K562 (cell line): Measurements from ENCODE around the gene VTA1. TPM values are rescaled to one million over a fixed set of nuclear protein-coding genes. Genes with fewer than 3 reads are reported as not detected.

ENCODE experiments used
- ATAC-seq: fragments of 200-7000 bp; cut with Tn5 transposase; 3 replicates; pipeline ENCODE4 v1.9.1; 2020; ENCODE audit warnings: moderate library complexity
- Bru-seq: library from RNA; stranded (reverse); fragments of 400-500 nt; gene quantifications from one replicate; lab custom pipeline; 2021; lab: Mats Ljungman, UMichigan
- BruChase-seq, 2 experiments: library from RNA; stranded (reverse); fragments of 400-500 nt; gene quantifications; one replicate each; lab custom pipeline; 2021; lab: Mats Ljungman, UMichigan
- BruUV-seq: library from RNA; stranded (reverse); fragments of 400-500 nt; replicated peaks from 2 replicates; lab custom pipeline; 2021; lab: Mats Ljungman, UMichigan
- CTCF ChIA-PET: fragments of 300-600 bp; formaldehyde crosslinking; extraction: SDS; loops from one replicate; lab custom pipeline; 2021; ENCODE audit warnings: low intra/inter-chr PET ratio; lab: Yijun Ruan, JAX
- POLR2A ChIA-PET: fragments of 300-600, 350-650 bp; sonication (Branson Sonifier 250); formaldehyde crosslinking; extraction: SDS; loops from one replicate; lab custom pipeline; 2021; ENCODE audit warnings: antibody characterized with exemption, inconsistent platforms; lab: Yijun Ruan, JAX
- DNase-seq, 4 experiments: peaks; one replicate each; pipeline versions ENCODE4 v3.0.0 to v3.0.0-alpha.2; 2011 to 2018; ENCODE audit warnings: low spot score in 3 of 4, mixed read lengths in 3 of 4; ENCODE audit errors: extremely low read depth in 1 of 4
- FAIRE-seq: peaks from 2 replicates; lab custom pipeline; 2011; peaks lifted over from hg19 to GRCh38; lab: Jason Lieb, UNC
- H2AFZ ChIP-seq: 2 replicates; pipeline ENCODE4 v1.6.0; 2011; ENCODE audit warnings: low read depth, low read length, control low read depth, inconsistent platforms
- H3K27ac ChIP-seq: fragments of 200-600 bp; 3 replicates; pipeline ENCODE4 v1.8.0; 2011; ENCODE audit warnings: low read depth, mild to moderate bottlenecking, control low read depth, inconsistent platforms, low read length, moderate library complexity, mixed read lengths; ENCODE audit errors: extremely low read depth
- H3K27me3 ChIP-seq, 2 experiments: fragments of 300-600 bp in 1 of 2; 2 replicates in 1 of 2; 3 replicates in 1 of 2; pipeline versions ENCODE4 v1.6.0 to v1.8.0; 2011; ENCODE audit warnings: inconsistent platforms in 2 of 2, low read length in 2 of 2, mild to moderate bottlenecking in 1 of 2, mixed read lengths in 1 of 2, moderate library complexity in 1 of 2; ENCODE audit not compliant: control insufficient read depth in 2 of 2, insufficient read depth in 2 of 2
- H3K36me3 ChIP-seq: fragments of 300-600 bp; 3 replicates; pipeline ENCODE4 v1.8.0; 2011; ENCODE audit warnings: mild to moderate bottlenecking, low read length, inconsistent platforms; ENCODE audit not compliant: control insufficient read depth, insufficient read depth
- H3K4me1 ChIP-seq, 2 experiments: fragments of 200-600 bp in 1 of 2; replicated peaks in 1 of 2; 2 replicates in 1 of 2; 3 replicates in 1 of 2; pipeline versions ENCODE4 v1.5.1 to v1.8.0; 2011; ENCODE audit warnings: inconsistent platforms in 2 of 2, low read length in 2 of 2, mild to moderate bottlenecking in 1 of 2, mixed read lengths in 1 of 2, moderate library complexity in 1 of 2; ENCODE audit not compliant: control insufficient read depth in 2 of 2, insufficient read depth in 2 of 2
- H3K4me2 ChIP-seq: 2 replicates; pipeline ENCODE4 v1.6.1; 2011; ENCODE audit warnings: low read length, control low read depth, inconsistent platforms, mixed read lengths; ENCODE audit not compliant: insufficient read depth
- H3K4me3 ChIP-seq: fragments of 200-600 bp; sonication (generic), shearing (Covaris generic); 2 replicates; pipeline ENCODE4 v1.5.1; 2016; ENCODE audit warnings: control low read depth, inconsistent platforms
- H3K79me2 ChIP-seq: fragments of 200-600 bp; 3 replicates; pipeline ENCODE4 v1.8.0; 2011; ENCODE audit warnings: low read length, inconsistent platforms; ENCODE audit not compliant: control insufficient read depth, insufficient read depth
- H3K9ac ChIP-seq, 2 experiments: 2 replicates each; pipeline versions ENCODE4 v1.6.0 to v1.6.1; 2011; ENCODE audit warnings: low read depth in 2 of 2, low read length in 2 of 2, control low read depth in 1 of 2, inconsistent platforms in 1 of 2, mild to moderate bottlenecking in 1 of 2, mixed read lengths in 1 of 2; ENCODE audit not compliant: insufficient read depth in 1 of 2
- H3K9me1 ChIP-seq: one replicate; pipeline ENCODE4 v1.6.0; 2011; ENCODE audit warnings: inconsistent platforms, mild to moderate bottlenecking, low read length, moderate library complexity; ENCODE audit not compliant: control insufficient read depth, insufficient read depth
- H3K9me3 ChIP-seq: replicated peaks from 2 replicates; pipeline ENCODE4 v1.5.1; 2011; ENCODE audit warnings: low read depth, low read length, inconsistent platforms; ENCODE audit not compliant: control insufficient read depth, insufficient read depth
- H4K20me1 ChIP-seq: replicated peaks from 2 replicates; pipeline ENCODE4 v1.6.1; 2011; ENCODE audit warnings: low read length, inconsistent platforms, mixed read lengths; ENCODE audit not compliant: control insufficient read depth, insufficient read depth
- ETV1 ChIP-seq: fragments of 450-650 bp; conservative IDR thresholded peaks from 2 replicates; pipeline ENCODE4 v1.6.1; 2016; ENCODE audit warnings: missing genetic modification characterization, control low read depth, low read depth, missing compliant biosample characterization
- GTF2E2 ChIP-seq: fragments of 200-800 bp; sonication (Bioruptor generic); IDR thresholded peaks from 2 replicates; pipeline ENCODE4 v1.6.1; 2016; ENCODE audit warnings: missing genetic modification characterization, missing compliant biosample characterization
- HMGN3 ChIP-seq: IDR thresholded peaks from 2 replicates; pipeline ENCODE4 v1.6.1; 2011; ENCODE audit warnings: borderline replicate concordance, low read depth, mild to moderate bottlenecking, mixed read lengths, low read length; ENCODE audit not compliant: insufficient read length; ENCODE audit errors: extremely low read depth
- KAT8 ChIP-seq: fragments of 450-650 bp; IDR thresholded peaks from 2 replicates; pipeline ENCODE4 v1.6.1; 2016; ENCODE audit warnings: low read depth, mild to moderate bottlenecking
- NCOA6 ChIP-seq: fragments of 450-650 bp; IDR thresholded peaks from 2 replicates; pipeline ENCODE4 v1.6.1; 2017; ENCODE audit warnings: mild to moderate bottlenecking
- SNRNP70 ChIP-seq: fragments of 200-400 bp; formaldehyde crosslinking; optimal IDR thresholded peaks from 2 replicates; pipeline ENCODE3; 2017; ENCODE audit warnings: low read depth, low read length
- ZNF766 ChIP-seq: fragments of 200-800 bp; sonication (Bioruptor generic); conservative IDR thresholded peaks from 2 replicates; pipeline ENCODE4 v1.6.1; 2016; ENCODE audit warnings: missing genetic modification characterization, missing compliant biosample characterization
- WGBS: fragments of 100-300 bp; shearing (Covaris generic); methylation state at CpG from one replicate; pipeline ENCODE4 v1.1.6; 2016; ENCODE audit warnings: low coverage, mixed read lengths; ENCODE audit not compliant: insufficient coverage; ENCODE audit errors: missing lambda C conversion rate; 5-methylcytosine and 5-hydroxymethylcytosine counted together
- in situ Hi-C: fragments of 300-500 bp; cut with MboI; formaldehyde crosslinking; loops from 4 replicates; pipeline ENCODE4 v1.15.0; 2018; ENCODE audit warnings: inconsistent platforms, mixed read lengths
- intact Hi-C: fragments of 100-400 bp; cut with micrococcal nuclease; formaldehyde crosslinking; loops from 2 replicates; pipeline ENCODE4 v1.14.2; 2022
- long read RNA-seq, 3 experiments: library from polyadenylated mRNA in 2 of 3; library from RNA in 1 of 3; unstranded in 2 of 3; stranded (forward) in 1 of 3; transcript quantifications; one replicate each; pipeline ENCODE4 v2.0.0, GENCODE V29; 2019 to 2022
- polyA minus RNA-seq, 3 experiments: library from RNA; depleted of rRNA, polyadenylated mRNA; stranded (reverse); fragments of >200 nt; gene quantifications; 2 replicates each; pipeline ENCODE4 v1.2.3, GENCODE V29; 2011
- polyA plus RNA-seq, 8 experiments: library from polyadenylated mRNA; depleted of rRNA in 4 of 8; stranded (reverse) in 5 of 8; unstranded in 3 of 8; fragments of >200 nt; fragmentation: Nextera tagmentation in 2 of 8; fragmentation: Illumina TruSeq in 1 of 8; extraction: Ambion mirVana in 2 of 8; extraction: Trizol in 1 of 8; gene quantifications; 2 replicates each; pipeline versions ENCODE4 v1.2.1 to v1.2.3, GENCODE V29; 2011 to 2014; ENCODE audit warnings: inconsistent platforms in 1 of 8, missing spikeins in 1 of 8
- total RNA-seq, 7 experiments: library from RNA; depleted of rRNA in 6 of 7; stranded (reverse); fragments of >200 nt in 6 of 7; fragmentation: Illumina TruSeq in 2 of 7; extraction: Trizol in 2 of 7; gene quantifications; 2 replicates each; pipeline versions ENCODE4 v1.2.1 to v1.2.3, GENCODE V29; 2011 to 2021; ENCODE audit warnings: low replicate concordance in 1 of 7
- TF ChIP-seq, protein P1 (sequence below): fragments of 450-650 bp; IDR thresholded peaks from 2 replicates; pipeline ENCODE4 v1.6.1; 2016; ENCODE audit warnings: borderline replicate concordance
- TF ChIP-seq, protein P2 (sequence below): sonication (generic); formaldehyde crosslinking; IDR thresholded peaks from 2 replicates; pipeline ENCODE4 v1.8.1; 2023; ENCODE audit warnings: mild to moderate bottlenecking, missing genetic modification reagents

VTA1 gene, protein sequence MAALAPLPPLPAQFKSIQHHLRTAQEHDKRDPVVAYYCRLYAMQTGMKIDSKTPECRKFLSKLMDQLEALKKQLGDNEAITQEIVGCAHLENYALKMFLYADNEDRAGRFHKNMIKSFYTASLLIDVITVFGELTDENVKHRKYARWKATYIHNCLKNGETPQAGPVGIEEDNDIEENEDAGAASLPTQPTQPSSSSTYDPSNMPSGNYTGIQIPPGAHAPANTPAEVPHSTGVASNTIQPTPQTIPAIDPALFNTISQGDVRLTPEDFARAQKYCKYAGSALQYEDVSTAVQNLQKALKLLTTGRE
- 21.6 and 31.6 TPM in 2 replicates for total RNA-seq (2011; cell fraction: chromatin; rRNA removed; ENCODE audit: low replicate concordance)
- 6.0 and 11.2 TPM in 2 replicates for total RNA-seq (2011; cell fraction: nucleolus; rRNA removed)
- total RNA-seq (2011; cell fraction: nucleoplasm; rRNA removed), result 17.5 and 23.1 TPM in 2 replicates
- total RNA-seq (2014; rRNA removed) (47.8 and 56.8 TPM in 2 replicates), total RNA-seq (2014; rRNA removed; fragmentation: Illumina TruSeq; extraction: Trizol) (84.6 and 92.9 TPM in 2 replicates), total RNA-seq (2015; rRNA removed; fragmentation: Illumina TruSeq; extraction: Trizol) (77.1 and 83.9 TPM in 2 replicates), total RNA-seq (2021) (59.8 and 66.2 TPM in 2 replicates), polyA plus RNA-seq (2011; rRNA removed) (109 and 137 TPM in 2 replicates), polyA plus RNA-seq (2014; fragmentation: Illumina TruSeq; extraction: Trizol) (91.7 and 120 TPM in 2 replicates), polyA plus RNA-seq (2014; fragmentation: Nextera tagmentation; extraction: Ambion mirVana) (100 to 1,000 TPM; 163 to 182 TPM), polyA plus RNA-seq (2014; rRNA removed) (65.5 and 67.4 TPM in 2 replicates), polyA minus RNA-seq (2011; rRNA and poly(A)+ RNA removed) (133 and 157 TPM in 2 replicates), Bru-seq, nascent RNA (percentile 87 among the genes with signal in this experiment), BruChase-seq, experiment 1, labeled RNA remaining after a 2-hour chase (percentile 83 among the genes with signal in this experiment), BruChase-seq, experiment 2, labeled RNA remaining after a 6-hour chase (percentile 78 among the genes with signal in this experiment)
- 72.1 and 78.2 TPM in 2 replicates for polyA plus RNA-seq (2011; cell fraction: cytosol; rRNA removed)
- polyA plus RNA-seq (2011; cell fraction: nucleus; rRNA removed), result 23.4 and 34.0 TPM in 2 replicates
- polyA plus RNA-seq (2012), result 56.4 and 60.0 TPM in 2 replicates
- polyA minus RNA-seq (2011; cell fraction: cytosol; rRNA and poly(A)+ RNA removed), result 37.9 and 56.0 TPM in 2 replicates
- polyA minus RNA-seq (2011; cell fraction: nucleus; rRNA and poly(A)+ RNA removed), result 14.8 and 26.5 TPM in 2 replicates
- long read RNA-seq, experiment 1, full-length matches to known transcripts, result 379 of 427 reads
- long read RNA-seq, experiment 1, partial matches to known transcripts, result 29 of 427 reads
- long read RNA-seq, experiment 1, other reads (novel, unspliced or antisense), result 19 of 427 reads
- long read RNA-seq, experiment 2, full-length matches to known transcripts, result 24 of 52 reads
- long read RNA-seq, experiment 2, partial matches to known transcripts, result 21 of 52 reads
- long read RNA-seq, experiment 2, other reads (novel, unspliced or antisense), result 7 of 52 reads
- long read RNA-seq, experiment 3, full-length matches to known transcripts, result 109 of 115 reads
- long read RNA-seq, experiment 3, partial matches to known transcripts, result 5 of 115 reads
- long read RNA-seq, experiment 3, other reads (novel, unspliced or antisense), result 1 of 115 reads

DNA sequence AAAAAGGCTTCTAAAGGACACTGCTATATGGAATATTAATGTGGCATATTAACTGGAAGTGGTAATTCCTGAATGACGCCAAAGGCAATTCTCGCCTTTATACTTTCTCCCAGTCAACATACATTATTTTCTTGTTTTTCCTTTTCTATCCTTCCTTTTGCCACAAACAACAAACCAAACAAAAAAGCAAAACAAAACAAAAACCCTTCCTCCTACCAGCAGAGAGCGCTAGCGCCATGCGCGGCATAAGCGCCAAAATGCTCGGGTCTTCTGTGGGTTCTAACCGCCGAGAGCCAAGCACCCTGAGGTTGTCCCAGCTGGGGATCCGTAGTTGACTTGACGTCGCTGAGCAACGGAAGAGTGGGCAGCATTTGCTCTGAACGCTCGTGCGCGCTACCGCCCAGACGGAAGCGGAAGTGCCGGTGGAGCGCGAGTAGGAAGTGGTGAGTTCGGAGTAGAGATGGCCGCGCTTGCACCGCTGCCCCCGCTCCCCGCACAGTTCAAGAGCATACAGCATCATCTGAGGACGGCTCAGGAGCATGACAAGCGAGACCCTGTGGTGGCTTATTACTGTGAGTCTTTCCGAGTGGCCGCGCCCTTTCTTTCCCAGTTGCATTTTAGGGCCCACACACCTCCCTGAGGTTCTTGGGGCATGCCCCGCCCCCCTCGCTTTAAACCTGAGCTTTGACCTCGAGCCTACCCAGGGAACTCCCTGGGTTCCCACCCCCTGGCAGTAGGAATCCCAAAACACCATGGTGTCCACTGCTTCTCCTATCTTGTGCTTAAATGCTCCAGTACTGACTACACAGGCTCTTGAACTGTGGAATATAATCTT is at the start of gene VTA1, which contains the start of gene NMBR:
TSS of gene VTA1 (plus strand) at position 436 of the 835 bp plus-strand sequence. CDS start at position 461, 25 bp downstream.
TSS of gene NMBR (minus strand) at position 295 of the 835 bp plus-strand sequence. CDS start 58,464 bp downstream, outside the sequence.
- POLR2A ChIA-PET, result interaction anchor here (0.6 to 2.3 kb wide), 7 partner anchors 9 to 1627 kb away, joined by 3 to 8 read pairs (median 3); no protein-coding TSS in a partner anchor
- under 1% methylated on average over 38 of the region's 38 CpGs for WGBS
- TF ChIP-seq KAT8, result no peak
- TF ChIP-seq, protein P1, sequence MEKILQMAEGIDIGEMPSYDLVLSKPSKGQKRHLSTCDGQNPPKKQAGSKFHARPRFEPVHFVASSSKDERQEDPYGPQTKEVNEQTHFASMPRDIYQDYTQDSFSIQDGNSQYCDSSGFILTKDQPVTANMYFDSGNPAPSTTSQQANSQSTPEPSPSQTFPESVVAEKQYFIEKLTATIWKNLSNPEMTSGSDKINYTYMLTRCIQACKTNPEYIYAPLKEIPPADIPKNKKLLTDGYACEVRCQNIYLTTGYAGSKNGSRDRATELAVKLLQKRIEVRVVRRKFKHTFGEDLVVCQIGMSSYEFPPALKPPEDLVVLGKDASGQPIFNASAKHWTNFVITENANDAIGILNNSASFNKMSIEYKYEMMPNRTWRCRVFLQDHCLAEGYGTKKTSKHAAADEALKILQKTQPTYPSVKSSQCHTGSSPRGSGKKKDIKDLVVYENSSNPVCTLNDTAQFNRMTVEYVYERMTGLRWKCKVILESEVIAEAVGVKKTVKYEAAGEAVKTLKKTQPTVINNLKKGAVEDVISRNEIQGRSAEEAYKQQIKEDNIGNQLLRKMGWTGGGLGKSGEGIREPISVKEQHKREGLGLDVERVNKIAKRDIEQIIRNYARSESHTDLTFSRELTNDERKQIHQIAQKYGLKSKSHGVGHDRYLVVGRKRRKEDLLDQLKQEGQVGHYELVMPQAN, result peak; percentile 98
- no peak for TF ChIP-seq NCOA6
- peak; percentile 75 for TF ChIP-seq HMGN3
- no peak for TF ChIP-seq SNRNP70
- peak; percentile 81 for TF ChIP-seq ETV1 (tag)
- no peak for TF ChIP-seq GTF2E2
- TF ChIP-seq, protein P2, sequence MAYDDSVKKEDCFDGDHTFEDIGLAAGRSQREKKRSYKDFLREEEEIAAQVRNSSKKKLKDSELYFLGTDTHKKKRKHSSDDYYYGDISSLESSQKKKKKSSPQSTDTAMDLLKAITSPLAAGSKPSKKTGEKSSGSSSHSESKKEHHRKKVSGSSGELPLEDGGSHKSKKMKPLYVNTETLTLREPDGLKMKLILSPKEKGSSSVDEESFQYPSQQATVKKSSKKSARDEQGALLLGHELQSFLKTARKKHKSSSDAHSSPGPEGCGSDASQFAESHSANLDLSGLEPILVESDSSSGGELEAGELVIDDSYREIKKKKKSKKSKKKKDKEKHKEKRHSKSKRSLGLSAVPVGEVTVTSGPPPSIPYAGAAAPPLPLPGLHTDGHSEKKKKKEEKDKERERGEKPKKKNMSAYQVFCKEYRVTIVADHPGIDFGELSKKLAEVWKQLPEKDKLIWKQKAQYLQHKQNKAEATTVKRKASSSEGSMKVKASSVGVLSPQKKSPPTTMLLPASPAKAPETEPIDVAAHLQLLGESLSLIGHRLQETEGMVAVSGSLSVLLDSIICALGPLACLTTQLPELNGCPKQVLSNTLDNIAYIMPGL (CRISPR knock-in tag), result no peak
- no peak for TF ChIP-seq ZNF766 (CRISPR knock-in tag)

More for the DNA sequence above, at the start of gene VTA1, which contains the start of gene NMBR:
- no peaks in the 10 kb centered on the region for H3K9me3 ChIP-seq
- peak within 1 kb of the TSS; percentile 73 to 88 for H3K9ac ChIP-seq
- no peaks in the 10 kb centered on the region for H3K27me3 ChIP-seq
- peak within 1 kb of the TSS; percentile 71 for H3K27ac ChIP-seq
- H2AFZ ChIP-seq, result peak within 1 kb of the TSS; percentile 98
- intact Hi-C loops (loop anchor here (1.0 to 5.0 kb wide), 3 partner anchors 60 to 391 kb away; no protein-coding TSS in a partner anchor), in situ Hi-C loops (no loop called here)
- peak; percentile 100 for ATAC-seq
- no peaks in the 10 kb centered on the region; a peak in 1 of 5 replicates for H3K4me1 ChIP-seq
- H3K4me2 ChIP-seq, result peak within 1 kb of the TSS; percentile 96
- H3K9me1 ChIP-seq, result no peaks in the 10 kb centered on the region
- peaks cover 46% of the 10 kb centered on the region for H3K79me2 ChIP-seq
- CTCF ChIA-PET, result interaction anchor here (0.7 to 2.0 kb wide), 5 partner anchors 33 to 391 kb away, joined by 3 to 6 read pairs (median 3); no protein-coding TSS in a partner anchor
- peaks cover 7% of the 10 kb centered on the region; the same call in 1 of the 3 replicates for H3K36me3 ChIP-seq
- DNase-seq, result peak; percentile 92 to 100 (median 94)
- peak within 1 kb of the TSS; percentile 78 for H3K4me3 ChIP-seq
- peak; percentile 100 for FAIRE-seq
- H4K20me1 ChIP-seq, result no peaks in the 10 kb centered on the region
- TSS peak; percentile 50 for BruUV-seq
